Endothelial cell of umbilical vein (primary cell): ENCODE measurements around the gene BMERB1. TPM values are rescaled to one million over a fixed set of nuclear protein-coding genes. Genes with fewer than 3 reads are reported as not detected.

ENCODE experiments used
- BruUV-seq: library from RNA; stranded (reverse); fragments of 400-500 nt; replicated peaks from 2 replicates; lab custom pipeline; 2021; lab: Mats Ljungman, UMichigan
- CTCF ChIA-PET: fragments of 300-600, 350-600 bp; sonication (Branson Sonifier 250); formaldehyde crosslinking; loops from one replicate; lab custom pipeline; 2021; ENCODE audit warnings: antibody characterized with exemption, inconsistent platforms; lab: Charles Lee
- POLR2A ChIA-PET: fragments of 300-600, 350-600 bp; sonication (Branson Sonifier 250); formaldehyde crosslinking; loops from one replicate; lab custom pipeline; 2021; ENCODE audit warnings: antibody characterized with exemption, inconsistent platforms; lab: Charles Lee
- DNase-seq: peaks from one replicate; pipeline ENCODE4 v3.0.0-alpha.2; 2011; ENCODE audit warnings: low read depth, low spot score
- FAIRE-seq: peaks from 2 replicates; lab custom pipeline; 2011; peaks lifted over from hg19 to GRCh38; lab: Jason Lieb, UNC
- H2AFZ ChIP-seq: 2 replicates; pipeline ENCODE4 v1.6.0; 2012; ENCODE audit warnings: low read depth, low read length, control low read depth, inconsistent platforms
- H3K27ac ChIP-seq: 2 replicates; pipeline ENCODE4 v1.5.1; 2011; ENCODE audit warnings: low read depth, mild to moderate bottlenecking, control low read depth, low read length, moderate library complexity; ENCODE audit not compliant: insufficient read depth
- H3K27me3 ChIP-seq, 2 experiments: 2 replicates each; pipeline versions ENCODE4 v1.6.0 to v1.6.1; 2011; ENCODE audit warnings: low read length in 2 of 2, mixed read lengths in 1 of 2; ENCODE audit not compliant: control insufficient read depth in 2 of 2, insufficient read depth in 2 of 2
- H3K36me3 ChIP-seq, 2 experiments: 2 replicates in 1 of 2; 3 replicates in 1 of 2; pipeline ENCODE4 v1.5.1; 2011; ENCODE audit warnings: low read length in 2 of 2, mild to moderate bottlenecking in 1 of 2, moderate library complexity in 1 of 2; ENCODE audit not compliant: control insufficient read depth in 2 of 2, insufficient read depth in 2 of 2; ENCODE audit errors: extremely low read depth in 1 of 2
- H3K4me1 ChIP-seq: 3 replicates; pipeline ENCODE4 v1.5.1; 2011; ENCODE audit warnings: mild to moderate bottlenecking, low read length; ENCODE audit not compliant: control insufficient read depth, insufficient read depth; ENCODE audit errors: extremely low read depth
- H3K4me2 ChIP-seq: 2 replicates; pipeline ENCODE4 v1.6.1; 2011; ENCODE audit warnings: low read length, control low read depth, mixed read lengths; ENCODE audit not compliant: insufficient read depth
- H3K4me3 ChIP-seq, 3 experiments: fragments of 200-600 bp in 1 of 3; sonication (generic), shearing (Covaris generic) in 1 of 3; replicated peaks in 1 of 3; 2 replicates each; pipeline ENCODE4 v1.5.1; 2011 to 2016; ENCODE audit warnings: control low read depth in 3 of 3, low read length in 3 of 3, mild to moderate bottlenecking in 2 of 3, inconsistent platforms in 1 of 3, low read depth in 1 of 3, moderate library complexity in 1 of 3; ENCODE audit not compliant: insufficient read depth in 1 of 3
- H3K79me2 ChIP-seq: 2 replicates; pipeline ENCODE4 v1.6.0; 2012; ENCODE audit warnings: low read length, inconsistent platforms; ENCODE audit not compliant: control insufficient read depth, insufficient read depth
- H3K9ac ChIP-seq: replicated peaks from 2 replicates; pipeline ENCODE3; 2011; ENCODE audit warnings: low read length, control low read depth; ENCODE audit not compliant: insufficient read depth; ENCODE audit errors: extremely low read depth
- H3K9me1 ChIP-seq: replicated peaks from 3 replicates; pipeline ENCODE4 v1.6.0; 2011; ENCODE audit warnings: mild to moderate bottlenecking, low read length; ENCODE audit not compliant: control insufficient read depth, insufficient read depth; ENCODE audit errors: extremely low read depth
- H3K9me3 ChIP-seq: replicated peaks from 2 replicates; pipeline ENCODE4 v1.5.1; 2012; ENCODE audit warnings: low read length, inconsistent platforms; ENCODE audit not compliant: control insufficient read depth, insufficient read depth
- H4K20me1 ChIP-seq: replicated peaks from 2 replicates; pipeline ENCODE3; 2011; ENCODE audit warnings: mild to moderate bottlenecking, low read length; ENCODE audit not compliant: control insufficient read depth, insufficient read depth; ENCODE audit errors: extremely low read depth
- CTCF ChIP-seq, 2 donors: IDR thresholded peaks; 1 replicate in 1 of 2; 2 replicates in 1 of 2; pipeline ENCODE4 v1.5.1; 2011; ENCODE audit warnings: low read length in 2 of 2, mild to moderate bottlenecking in 2 of 2, moderate library complexity in 2 of 2, control low read depth in 1 of 2, inconsistent platforms in 1 of 2, low read depth in 1 of 2; ENCODE audit not compliant: insufficient read depth in 1 of 2; ENCODE audit errors: extremely low read depth in 1 of 2
- EZH2 ChIP-seq: IDR thresholded peaks from 2 replicates; pipeline ENCODE4 v1.6.1; 2012; ENCODE audit warnings: borderline replicate concordance, low read depth, mild to moderate bottlenecking, moderate library complexity, low read length, inconsistent platforms; ENCODE audit not compliant: severe bottlenecking
- FOS ChIP-seq: IDR thresholded peaks from 2 replicates; pipeline ENCODE4 v1.6.1; 2011; ENCODE audit warnings: mild to moderate bottlenecking, low read length, moderate library complexity, borderline replicate concordance; ENCODE audit not compliant: insufficient read depth
- GATA2 ChIP-seq: IDR thresholded peaks from 2 replicates; pipeline ENCODE4 v1.7.0; 2011; ENCODE audit warnings: low read depth, mild to moderate bottlenecking, moderate library complexity, mixed read lengths, low read length; ENCODE audit not compliant: insufficient read length, insufficient read depth
- JUN ChIP-seq: IDR thresholded peaks from 2 replicates; pipeline ENCODE4 v1.6.1; 2011; ENCODE audit warnings: borderline replicate concordance, low read depth; ENCODE audit not compliant: insufficient read length, insufficient read depth
- MAX ChIP-seq: IDR thresholded peaks from 2 replicates; pipeline ENCODE4 v1.6.1; 2011; ENCODE audit not compliant: insufficient read depth, insufficient read length
- MYC ChIP-seq: IDR thresholded peaks from one replicate; pipeline ENCODE4 v1.6.1; 2011; ENCODE audit warnings: mild to moderate bottlenecking, low read depth, low read length
- POLR2A ChIP-seq: IDR thresholded peaks from 2 replicates; pipeline ENCODE4 v1.6.1; 2012; ENCODE audit warnings: low read depth, mild to moderate bottlenecking, control low read depth, low read length
- POLR2AphosphoS5 ChIP-seq: IDR thresholded peaks from 2 replicates; pipeline ENCODE4 v1.6.1; 2012; ENCODE audit warnings: low read depth, mild to moderate bottlenecking, control low read depth, low read length, moderate library complexity; ENCODE audit not compliant: insufficient read depth
- dilution Hi-C: fragments of 300-500 bp; cut with MboI; formaldehyde crosslinking; loops from one replicate; pipeline ENCODE4 v1.15.0; 2019; ENCODE audit warnings: low sequenced_read_pairs; ENCODE audit not compliant: extremely low pct_ligation_motif_present
- intact Hi-C: fragments of 100-400 bp; cut with micrococcal nuclease; formaldehyde crosslinking; loops from one replicate; pipeline ENCODE4 v1.10.0; 2022
- polyA plus RNA-seq, 4 experiments: library from polyadenylated mRNA; depleted of rRNA in 3 of 4; stranded (reverse) in 3 of 4; unstranded in 1 of 4; fragments of >200 nt; gene quantifications; 2 replicates each; pipeline versions ENCODE4 v1.2.1 to v1.2.3, GENCODE V29; 2011 to 2012; ENCODE audit warnings: missing spikeins in 1 of 4
- total RNA-seq: library from RNA; stranded (reverse); gene quantifications from 2 replicates; pipeline ENCODE4 v1.2.3, GENCODE V29; 2021

Gene BMERB1
- total and polyA plus RNA-seq, 2 donors (not counting 3 experiments of a cell fraction or from before 2014, with no cell fraction given) = 14.1 to 17.4 TPM

GRCh38 chr16:15435216-15435864, 952 bp downstream of the BMERB1 start:
- Histone ChIP-seq H3K4me2 (peak overlapping the region; percentile 96), H3K27me3 (no peaks in the 10 kb centered on the region), H3K4me1 (peaks cover 9% of the 10 kb centered on the region), H2AFZ (peak overlapping the region; percentile 98), H4K20me1 (no peaks in the 10 kb centered on the region), H3K36me3 (no peaks in the 10 kb centered on the region), H3K27ac (no peak overlapping the region), H3K9me1 (no peaks in the 10 kb centered on the region), H3K4me3 (peak overlapping the region; percentile 67 to 96 (median 72)), H3K79me2 (peaks cover 2% of the 10 kb centered on the region), H3K9me3 (no peaks in the 10 kb centered on the region), H3K9ac (peak overlapping the region; percentile 10)
- intact Hi-C loops = loop anchor here (2.0 to 5.0 kb wide), 4 partner anchors 47 to 321 kb away; no protein-coding TSS in a partner anchor
- peak; percentile 2 for DNase-seq
- POLR2A ChIA-PET = no interaction called here
- BruUV-seq = TSS peak; percentile 35
- CTCF ChIA-PET = interaction anchor here (1.3 to 2.0 kb wide), 2 partner anchors 9 to 115 kb away, joined by 4 to 9 read pairs; no protein-coding TSS in a partner anchor
- no peak for FAIRE-seq
- TF ChIP-seq FOS = no peak
- no peak for TF ChIP-seq MAX
- TF ChIP-seq POLR2AphosphoS5 = no peak
- TF ChIP-seq JUN = no peak
- no peak for TF ChIP-seq CTCF (IDR thresholded peaks at IDR 0.05; ENCODE audit: extremely low read depth in 1 of 2, insufficient read depth in 1 of 2, low read depth in 1 of 2, low read length in 2 of 2)
- no peak for TF ChIP-seq MYC
- no peak for TF ChIP-seq GATA2
- TF ChIP-seq EZH2 = no peak
- TF ChIP-seq POLR2A = no peak
- dilution Hi-C loops = no loop called here
